Inflammatory macrophage treated with lipopolysaccharide for 4 hours (primary cell): ENCODE measurements around the gene LIPT2.
"Not testable (repeated sequence)": the region's sequence is repeated elsewhere in the genome, so short reads cannot be mapped to it uniquely, and the experiment has no call there.

Source experiments
- DNase-seq: peaks from one replicate; pipeline ENCODE4 v3.0.0-alpha.2; 2020

The LIPT2 gene

DNA sequence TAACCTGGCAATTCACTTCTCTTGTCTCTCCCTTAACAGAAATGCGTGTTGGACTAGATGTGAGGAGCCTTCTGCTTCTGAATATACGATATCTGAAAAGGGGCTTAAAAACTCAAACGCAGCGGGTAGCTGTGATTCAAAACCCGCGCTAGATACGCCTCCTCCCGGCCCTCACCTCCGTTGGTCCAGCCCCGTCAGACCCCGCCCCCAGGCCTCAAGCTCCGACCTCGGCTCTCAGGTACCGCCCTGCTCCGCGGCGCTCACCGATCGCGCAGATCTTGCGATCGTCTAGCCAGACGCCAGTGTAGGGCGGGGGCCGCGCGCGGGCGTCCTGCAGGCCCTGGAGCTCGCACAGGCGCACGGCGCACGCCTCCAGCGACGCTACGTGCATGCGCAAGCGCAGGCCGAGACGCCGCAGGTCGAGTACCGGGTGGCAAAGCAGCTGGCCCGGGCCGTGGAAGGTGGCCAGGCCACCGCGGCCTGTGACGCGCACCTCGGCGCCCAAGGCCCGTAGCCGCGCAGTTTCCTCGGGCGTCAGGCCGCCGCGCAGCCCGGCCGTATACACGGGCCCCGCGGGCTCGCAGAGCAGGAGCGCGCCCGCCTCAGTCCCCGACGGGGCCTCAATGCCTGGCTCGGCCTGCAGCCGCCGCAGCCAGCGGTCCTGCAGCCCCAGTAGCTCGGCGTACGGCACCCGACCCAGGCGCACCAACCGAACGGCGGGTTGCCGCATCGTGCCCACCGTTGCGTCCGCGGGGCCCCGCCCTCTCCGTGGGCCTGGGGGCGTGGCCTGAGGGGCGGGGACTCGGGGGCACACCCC lies at the start of gene LIPT2:
LIPT2 (minus strand) TSS at position 751 of the 817 bp plus-strand sequence; CDS start at position 730, 21 bp downstream.
- peak; percentile 93 for DNase-seq

DNA sequence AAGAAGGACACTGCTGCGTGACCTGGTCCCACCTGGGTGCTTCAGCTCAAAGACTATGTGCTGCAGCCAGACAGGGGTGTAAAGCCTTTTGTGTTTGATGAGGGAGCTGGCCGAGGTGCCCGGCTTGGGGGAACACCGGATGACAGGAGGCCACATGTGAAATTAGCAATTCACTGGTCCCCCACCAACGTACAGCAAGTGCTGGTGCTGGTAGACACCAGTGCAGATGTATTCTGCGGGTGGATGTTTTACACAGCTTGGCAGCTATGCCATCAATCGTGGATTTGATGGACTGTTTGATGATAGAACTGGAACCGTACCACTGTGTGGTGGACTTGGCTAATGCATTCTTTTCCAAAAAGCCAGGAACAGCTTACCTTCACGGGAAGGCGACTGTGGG lies 47.9 kb upstream of the LIPT2 start:
- DNase-seq = no peak

GRCh38 chr11:74540270-74540669 lies 46.7 kb upstream of the LIPT2 start:
- DNase-seq = no peak

- no peak for DNase-seq
Measured at GRCh38 chr11:74538680-74539079, 45.2 kb upstream of the LIPT2 start.

DNA sequence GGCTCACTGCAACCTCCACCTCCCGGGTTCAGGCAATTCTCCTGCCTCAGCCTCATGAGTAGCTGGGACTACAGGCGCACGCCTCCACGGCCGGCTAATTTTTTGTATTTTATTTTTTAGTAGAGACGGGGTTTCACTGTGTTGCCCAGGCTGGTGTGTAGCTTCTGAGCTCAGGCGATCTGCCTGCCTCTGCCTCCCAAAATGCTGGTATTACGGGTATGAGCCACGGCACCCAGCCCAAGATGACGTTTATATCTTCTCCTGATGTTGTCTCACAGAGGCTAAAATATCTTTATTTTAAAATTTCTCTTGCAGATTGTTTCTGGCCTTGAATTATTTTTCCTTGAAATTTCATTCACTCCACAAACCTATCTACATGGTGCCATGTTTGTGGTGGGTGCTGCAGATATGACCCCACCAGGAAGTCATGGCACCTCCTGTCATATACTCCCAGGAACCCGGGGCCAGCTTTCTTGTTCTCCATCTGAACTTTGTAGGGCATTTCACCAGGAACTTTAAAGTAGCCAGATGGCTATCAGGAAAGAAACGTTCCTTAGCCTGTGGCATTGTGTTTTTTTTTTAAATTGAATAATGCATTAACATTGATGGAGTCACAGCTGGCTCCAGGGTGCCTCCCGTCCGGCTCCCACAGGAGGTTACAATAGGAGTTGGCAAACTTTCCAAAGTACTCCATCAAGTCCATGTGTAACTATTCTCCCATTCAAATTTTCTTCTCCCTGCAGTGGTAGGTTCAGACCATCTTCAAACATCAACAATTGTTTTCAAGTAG lies 42.0 kb upstream of the LIPT2 start:
- no peak for DNase-seq

- DNase-seq = not testable (repeated sequence)
Measured at GRCh38 chr11:74534946-74535275, 41.4 kb upstream of the LIPT2 start.

GRCh38 chr11:74534216-74534945 lies 40.9 kb upstream of the LIPT2 start:
- DNase-seq = peak; percentile 50

DNA sequence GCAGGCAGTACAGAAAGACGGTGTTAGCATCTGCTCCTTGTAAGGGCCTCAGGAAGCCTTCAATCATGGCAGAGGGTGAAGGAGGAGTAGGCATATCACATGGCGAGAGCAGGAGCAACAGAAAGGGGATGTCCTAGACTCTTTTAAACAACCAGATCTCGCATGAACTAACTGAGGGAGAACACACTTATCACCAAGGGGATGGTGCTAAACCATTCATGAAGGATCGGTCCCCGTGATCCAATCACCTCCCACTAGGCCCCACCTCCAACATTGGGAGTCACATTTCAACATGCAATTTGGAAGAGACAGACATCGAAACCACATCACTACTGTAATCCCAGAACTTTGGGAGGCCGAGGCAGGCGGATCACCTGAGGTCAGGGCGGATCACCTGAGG lies 39.9 kb upstream of the LIPT2 start:
- DNase-seq = no peak

DNA sequence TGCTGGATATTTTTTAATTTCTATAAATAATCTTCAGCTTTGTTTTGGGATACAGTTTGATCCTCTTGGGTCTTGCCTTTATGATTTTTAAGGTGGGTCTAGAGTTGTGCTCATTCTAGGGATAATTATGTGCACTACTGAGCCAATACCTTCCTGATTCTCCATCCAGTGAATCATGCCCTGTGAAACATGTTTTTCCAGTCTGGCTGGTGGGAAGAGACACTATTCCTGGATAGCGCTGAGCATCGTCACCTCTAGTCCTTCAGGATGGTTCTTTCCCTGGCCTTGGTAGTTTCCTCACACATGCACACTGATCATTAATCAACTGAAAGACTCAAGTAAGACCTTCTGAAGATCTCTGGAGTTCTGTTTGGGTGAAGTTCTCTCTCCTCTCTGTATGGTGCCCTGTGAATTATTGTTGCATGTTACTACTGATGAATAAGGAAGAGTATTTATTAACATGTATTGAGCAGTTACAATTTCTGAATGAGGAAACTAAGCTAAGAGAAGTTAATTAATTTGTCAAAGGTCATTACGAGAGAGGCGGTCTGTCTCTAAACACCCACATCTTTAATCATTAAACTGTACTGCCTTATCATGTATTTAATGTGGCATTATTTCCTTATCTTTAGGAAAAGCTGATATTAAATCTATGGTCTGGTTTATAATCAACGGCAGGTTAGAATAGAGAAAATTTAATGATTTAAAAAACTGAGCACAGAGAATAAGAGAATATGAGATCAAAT lies 39.1 kb upstream of the LIPT2 start:
- DNase-seq = no peak

GRCh38 chr11:74524978-74525377 lies 31.5 kb upstream of the LIPT2 start:
- DNase-seq = no peak

GRCh38 chr11:74524501-74524900 lies 31.0 kb upstream of the LIPT2 start:
- DNase-seq = no peak

GRCh38 chr11:74522776-74523175 lies 29.3 kb upstream of the LIPT2 start:
- no peak for DNase-seq

DNA sequence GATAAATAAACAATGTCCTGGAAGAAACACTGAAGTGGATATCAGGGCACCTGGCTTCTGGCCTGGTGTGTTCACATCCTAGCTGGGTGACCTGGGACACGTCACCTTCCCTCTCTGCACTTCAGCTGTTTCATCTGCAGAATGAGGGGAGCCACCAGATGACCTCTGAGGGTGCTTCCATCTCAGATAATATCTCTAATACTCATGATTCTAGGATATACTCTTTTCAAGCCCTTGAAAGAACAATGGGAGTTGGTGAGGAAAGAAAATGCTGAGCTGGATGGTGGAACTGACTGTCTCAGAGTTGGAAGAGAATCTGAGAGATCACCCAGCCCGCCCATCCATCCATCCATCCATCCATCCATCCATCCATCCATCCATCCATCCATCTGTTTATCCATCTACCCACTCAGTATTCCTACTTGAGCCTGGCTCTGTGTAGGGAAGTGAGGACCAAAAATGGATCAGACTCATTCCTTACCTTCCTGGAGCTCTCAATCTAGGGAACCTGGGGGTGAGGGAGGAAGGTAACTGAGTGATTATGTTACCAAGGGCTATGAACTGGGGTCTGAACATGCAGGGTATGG lies 28.2 kb upstream of the LIPT2 start:
- no peak for DNase-seq

DNA sequence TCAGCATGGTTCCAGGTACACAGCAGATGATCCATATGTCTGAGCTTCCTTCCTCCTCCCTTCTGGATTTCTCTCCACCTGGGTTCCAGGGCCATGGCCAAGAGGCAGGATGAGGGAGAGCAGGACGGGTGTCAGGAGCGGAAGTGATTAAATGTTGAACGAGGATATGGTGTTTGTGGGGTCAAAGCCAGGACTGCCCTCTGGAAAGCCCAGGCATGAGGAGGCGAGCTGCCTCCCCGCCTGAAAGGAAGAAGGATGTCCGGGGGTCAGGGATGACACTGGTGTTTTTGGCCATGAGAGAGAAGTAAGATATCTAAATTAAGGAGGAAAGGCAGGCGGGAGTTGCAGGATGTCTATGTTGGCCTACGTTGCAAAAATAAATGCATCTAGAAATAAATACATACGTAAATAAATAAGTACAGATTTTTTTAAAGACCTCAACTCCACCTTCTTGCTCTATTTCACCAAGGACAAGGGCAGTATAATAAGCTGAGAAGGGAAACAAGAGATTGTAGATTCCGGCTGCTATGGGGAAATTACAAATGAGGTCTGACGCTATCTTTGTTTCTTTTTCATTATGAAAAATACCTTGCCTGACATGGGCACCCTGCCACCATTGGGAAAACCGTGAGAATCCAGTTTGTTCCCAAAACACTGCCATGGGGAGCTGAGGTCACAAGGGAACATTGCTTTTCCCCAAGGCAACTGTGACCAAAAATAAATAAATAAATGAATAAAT lies 27.6 kb upstream of the LIPT2 start:
- no peak for DNase-seq

- DNase-seq = no peak
Measured at GRCh38 chr11:74520316-74520715, 26.8 kb upstream of the LIPT2 start.

- DNase-seq = no peak
Measured at GRCh38 chr11:74519710-74520109, 26.2 kb upstream of the LIPT2 start.

DNA sequence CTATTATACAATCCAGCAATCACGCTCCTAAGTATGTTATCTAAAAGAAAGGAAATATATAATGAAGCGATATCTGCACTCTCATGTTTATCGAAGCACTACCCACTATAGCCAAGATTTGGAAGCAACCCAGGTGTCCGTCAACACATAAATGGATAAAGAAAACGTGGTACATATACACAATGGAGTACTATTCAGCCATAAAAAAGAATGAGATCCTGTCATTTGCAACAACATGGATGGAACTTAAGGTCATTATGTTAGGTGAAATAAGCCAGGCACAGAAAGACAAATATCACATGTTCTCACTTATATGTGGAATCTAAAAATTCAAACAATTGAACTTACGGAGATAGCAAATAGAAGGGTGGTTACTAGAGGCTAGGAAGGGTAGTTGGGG lies 24.1 kb upstream of the LIPT2 start:
- not testable (repeated sequence) for DNase-seq

GRCh38 chr11:74507582-74507981 lies 14.1 kb upstream of the LIPT2 start:
- no peak for DNase-seq

- no peak for DNase-seq
Measured at GRCh38 chr11:74506823-74507222, 13.3 kb upstream of the LIPT2 start.

DNA sequence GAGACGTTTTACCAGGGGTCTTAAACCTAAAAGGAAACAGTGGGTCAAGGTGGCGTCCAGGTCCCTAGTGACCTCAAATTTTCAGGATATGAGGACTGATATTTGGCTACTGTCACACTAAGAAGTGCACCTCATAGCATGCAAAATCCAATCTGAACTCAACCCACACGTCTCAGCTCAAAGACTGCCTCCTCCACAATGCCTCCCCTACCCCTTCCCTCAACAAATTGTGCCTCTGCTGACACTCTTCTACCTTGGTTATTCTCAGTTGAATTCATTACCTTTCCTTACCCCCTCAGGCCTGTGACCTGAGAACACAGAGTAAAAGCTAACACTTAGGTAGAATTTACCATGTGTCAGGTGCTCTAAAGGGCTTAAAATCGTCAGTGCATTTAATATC lies 12.4 kb upstream of the LIPT2 start:
- no peak for DNase-seq

DNA sequence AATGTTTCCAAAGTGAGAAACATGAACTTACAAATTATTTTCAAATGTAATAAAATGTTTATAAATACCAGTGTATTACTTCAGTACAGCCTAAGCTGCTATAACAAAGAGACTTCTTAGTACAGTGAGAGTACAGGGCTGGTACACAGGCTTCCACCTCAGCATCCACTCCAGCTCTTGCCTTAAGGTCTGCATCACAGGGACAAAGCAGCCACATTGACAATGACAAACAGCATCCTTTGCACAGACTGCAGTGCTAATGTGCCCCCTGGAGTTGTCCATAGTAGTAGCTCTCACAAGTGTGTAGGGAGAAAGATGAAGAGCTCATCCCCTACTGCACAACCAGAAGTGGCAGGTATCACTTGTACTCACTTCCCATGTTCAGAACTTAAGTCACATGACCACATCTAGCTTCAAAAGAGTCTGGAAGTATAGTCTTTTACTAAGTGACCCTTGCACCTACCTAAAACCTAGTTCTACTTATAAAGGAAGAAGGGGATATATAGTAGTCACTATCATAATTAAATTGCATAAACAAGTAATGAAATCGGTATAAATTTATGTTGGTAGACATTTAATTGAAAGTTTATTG lies 10.7 kb upstream of the LIPT2 start:
- no peak for DNase-seq
